Stimulated activated CD4-positive, alpha-beta T cell treated with anti-CD3 and anti-CD28 coated beads, TNF-alpha, amount 100 ng/mL, for 24 hours (primary cell): ENCODE data around the gene DEPDC1B.
"Not testable (repeated sequence)": the region's sequence is repeated elsewhere in the genome, so short reads cannot be mapped to it uniquely, and the experiment has no call there.

Experiments
- DNase-seq, 3 experiments: peaks; one replicate each; pipeline ENCODE4 v3.0.0-alpha.2; 2020; ENCODE audit warnings: low read depth in 3 of 3

DEPDC1B gene

DNA sequence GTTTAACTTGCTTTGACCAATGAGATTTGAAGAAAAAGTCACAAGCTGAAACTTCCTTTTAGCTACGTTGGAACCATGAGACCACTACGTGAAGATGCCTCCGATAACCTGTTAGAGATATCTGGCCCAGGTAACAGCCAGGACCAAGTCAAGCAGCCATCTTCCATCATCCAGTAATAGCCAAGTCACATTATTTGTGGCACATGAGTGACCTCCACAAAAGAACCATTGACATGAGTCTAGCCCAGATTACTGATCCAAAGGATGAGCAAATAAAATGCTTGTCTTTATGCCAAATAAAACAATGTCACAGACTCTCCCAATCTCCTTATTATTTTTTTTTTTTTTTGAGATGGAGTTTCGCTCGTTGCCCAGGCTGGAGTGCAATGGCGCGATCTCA is 1.6 kb downstream of the DEPDC1B start:
- no peak for DNase-seq

DNA sequence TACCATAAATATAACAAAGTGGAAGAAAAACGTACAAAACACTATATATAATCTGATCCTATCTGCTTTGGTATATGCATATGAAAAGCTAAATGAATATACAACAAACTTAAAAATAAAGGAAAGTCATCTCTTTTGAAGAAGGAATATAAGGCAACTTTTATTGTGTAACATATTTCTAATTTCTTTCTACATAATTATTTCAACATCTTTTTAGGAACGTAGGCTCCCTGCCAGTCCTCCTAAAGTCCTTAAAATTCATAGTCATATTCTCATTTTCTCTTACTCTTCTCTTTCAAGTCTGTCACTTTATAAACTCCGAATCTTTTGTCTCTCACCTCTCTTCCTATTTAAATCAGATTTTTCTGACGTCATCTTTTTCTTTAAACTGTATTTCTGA is 9.6 kb downstream of the DEPDC1B start:
- no peak for DNase-seq

DNA sequence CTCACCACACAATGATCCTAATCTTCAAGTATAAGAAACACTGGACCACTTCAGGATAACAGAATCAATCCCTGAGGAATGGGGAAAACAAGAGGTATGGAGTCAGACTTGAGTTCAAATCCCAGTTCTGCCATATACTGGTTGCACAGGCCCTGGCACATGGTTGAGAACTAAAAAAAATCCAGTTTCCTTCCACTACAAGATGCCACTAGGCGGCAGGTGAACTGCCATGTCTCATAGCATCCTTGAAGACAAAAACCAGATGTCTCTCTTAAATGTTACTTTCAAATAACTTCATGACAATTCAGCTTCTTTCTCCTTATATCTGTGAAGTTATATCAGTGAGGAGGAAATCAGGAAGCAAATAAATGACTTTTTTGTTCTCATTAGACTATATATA is 11.0 kb downstream of the DEPDC1B start:
- DNase-seq, result no peak

DNA sequence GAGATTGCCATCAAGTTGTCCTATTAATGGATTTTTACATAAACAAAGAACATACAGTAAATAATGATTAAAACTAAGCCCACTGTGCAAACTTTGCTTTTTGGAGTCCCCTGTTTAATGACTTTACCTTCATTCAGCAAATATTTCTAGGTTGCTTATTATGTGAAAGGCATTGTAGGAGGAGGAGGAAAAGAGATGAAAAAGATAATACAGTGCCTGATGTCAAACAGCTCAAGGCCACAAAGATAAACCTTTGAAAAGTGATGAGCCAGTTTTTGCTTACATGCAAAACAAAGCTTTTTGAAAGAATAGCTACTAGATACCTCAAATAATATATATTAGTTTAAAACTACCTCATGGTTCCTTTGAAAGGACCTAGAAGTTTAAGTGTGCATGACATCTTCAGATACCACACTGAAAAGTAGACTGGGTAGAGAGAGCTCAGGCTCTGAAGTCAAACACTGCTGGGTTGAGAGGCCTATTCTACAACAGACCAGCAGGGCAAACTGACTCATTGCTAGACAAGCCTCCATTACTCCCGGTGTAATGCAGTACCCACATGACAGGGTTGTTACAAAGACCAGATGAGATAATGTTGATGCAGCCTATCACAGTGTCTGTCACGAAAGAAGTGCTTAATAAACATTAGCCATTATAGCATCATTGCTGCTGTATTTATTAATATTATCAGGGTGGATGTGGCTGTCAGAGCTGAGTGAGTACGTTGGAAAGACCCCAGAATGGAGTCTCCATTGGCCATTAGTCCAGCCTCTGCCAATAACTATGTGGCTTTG is 11.8 kb downstream of the DEPDC1B start:
- DNase-seq, result no peak

DNA sequence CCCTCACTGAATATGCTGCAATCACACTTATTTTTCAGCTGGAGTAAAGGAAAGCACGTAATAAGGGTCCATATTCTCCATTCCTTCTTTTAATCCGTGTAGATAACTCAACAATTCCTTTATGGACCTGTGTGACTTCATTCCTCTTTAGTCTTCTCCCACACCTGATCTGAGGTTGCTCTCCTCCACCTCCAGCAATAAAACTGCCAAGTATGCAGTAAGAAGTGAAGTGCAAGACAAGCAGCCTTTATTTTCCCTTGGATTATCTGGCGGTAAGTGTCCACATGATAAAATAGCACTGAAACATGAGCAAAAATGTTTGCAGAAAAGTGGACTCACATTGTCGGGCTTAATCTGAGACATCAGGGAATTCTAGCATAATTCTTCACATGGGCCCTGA is 13.8 kb downstream of the DEPDC1B start:
- no peak for DNase-seq

DNA sequence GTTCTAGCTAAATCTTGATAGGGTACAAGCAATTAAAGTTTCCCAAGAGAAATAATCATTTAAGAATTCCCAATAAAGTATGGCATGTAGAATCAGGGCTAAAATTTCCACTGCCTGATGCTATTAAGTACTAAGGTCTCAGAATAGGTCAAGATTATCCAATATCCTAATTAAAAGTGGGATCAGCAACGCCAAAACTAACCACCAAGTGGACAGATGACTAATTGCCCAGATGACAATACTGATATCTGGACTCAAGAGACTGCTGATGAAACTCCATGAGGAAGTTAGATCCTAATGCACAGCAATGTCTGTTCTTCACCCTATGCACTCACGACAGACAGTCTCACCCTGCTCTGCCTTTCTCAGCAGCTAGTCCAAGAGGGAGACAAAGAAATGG is 14.3 kb downstream of the DEPDC1B start:
- DNase-seq, result no peak

DNA sequence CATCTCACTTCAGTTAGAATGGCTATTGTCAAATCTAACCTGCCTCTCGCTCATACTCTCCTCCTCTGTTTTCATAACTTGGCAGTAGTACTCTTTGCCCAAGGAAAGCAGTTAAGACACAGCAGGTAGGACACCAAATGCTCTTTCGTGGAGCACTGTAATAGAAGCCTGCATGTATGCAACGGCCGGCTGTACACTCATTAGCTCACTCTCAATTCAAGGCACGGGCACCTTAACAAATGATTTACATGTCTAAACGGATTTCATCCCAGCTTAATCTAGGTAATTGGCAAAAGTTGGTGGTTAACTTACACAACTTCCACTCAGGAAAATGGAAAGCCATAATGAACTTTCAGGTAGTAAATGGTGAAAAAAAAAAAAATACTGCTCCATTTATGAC is 14.9 kb downstream of the DEPDC1B start:
- no peak for DNase-seq

DNA sequence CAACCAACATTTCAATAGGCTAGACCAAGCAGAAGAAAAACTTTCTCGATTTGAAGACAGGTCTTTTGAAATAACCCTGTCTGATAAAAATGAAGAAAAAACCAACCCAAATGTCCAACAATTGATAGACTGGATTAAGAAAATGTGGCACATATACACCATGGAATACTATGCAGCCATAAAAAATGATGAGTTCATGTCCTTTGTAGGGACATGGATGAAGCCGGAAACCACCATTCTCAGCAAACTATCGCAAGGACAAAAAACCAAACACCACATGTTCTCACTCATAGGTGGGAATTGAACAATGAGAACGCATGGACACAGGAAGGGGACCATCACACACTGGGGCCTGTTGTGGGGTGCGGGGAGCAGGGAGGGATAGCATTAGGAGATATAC is 18.0 kb downstream of the DEPDC1B start:
- not testable (repeated sequence) for DNase-seq

DNA sequence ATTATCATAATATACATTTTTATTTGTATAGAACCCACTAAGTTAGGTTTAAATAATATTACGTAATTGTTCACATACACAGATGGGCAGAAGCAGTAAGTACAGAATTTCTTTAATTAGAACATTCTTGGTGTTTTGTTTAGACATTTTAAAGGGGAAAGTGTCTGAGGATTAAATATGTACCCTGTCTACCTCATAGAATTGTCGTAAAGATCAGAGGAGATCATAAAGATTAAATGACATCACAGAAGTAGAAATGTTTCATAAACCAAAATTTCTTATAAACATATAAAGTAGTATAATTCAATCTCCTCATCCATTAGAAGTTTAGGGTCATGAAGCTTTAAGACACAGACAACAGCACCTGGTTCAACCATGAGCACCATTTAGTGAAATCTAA is 20.1 kb downstream of the DEPDC1B start:
- no peak for DNase-seq

DNA sequence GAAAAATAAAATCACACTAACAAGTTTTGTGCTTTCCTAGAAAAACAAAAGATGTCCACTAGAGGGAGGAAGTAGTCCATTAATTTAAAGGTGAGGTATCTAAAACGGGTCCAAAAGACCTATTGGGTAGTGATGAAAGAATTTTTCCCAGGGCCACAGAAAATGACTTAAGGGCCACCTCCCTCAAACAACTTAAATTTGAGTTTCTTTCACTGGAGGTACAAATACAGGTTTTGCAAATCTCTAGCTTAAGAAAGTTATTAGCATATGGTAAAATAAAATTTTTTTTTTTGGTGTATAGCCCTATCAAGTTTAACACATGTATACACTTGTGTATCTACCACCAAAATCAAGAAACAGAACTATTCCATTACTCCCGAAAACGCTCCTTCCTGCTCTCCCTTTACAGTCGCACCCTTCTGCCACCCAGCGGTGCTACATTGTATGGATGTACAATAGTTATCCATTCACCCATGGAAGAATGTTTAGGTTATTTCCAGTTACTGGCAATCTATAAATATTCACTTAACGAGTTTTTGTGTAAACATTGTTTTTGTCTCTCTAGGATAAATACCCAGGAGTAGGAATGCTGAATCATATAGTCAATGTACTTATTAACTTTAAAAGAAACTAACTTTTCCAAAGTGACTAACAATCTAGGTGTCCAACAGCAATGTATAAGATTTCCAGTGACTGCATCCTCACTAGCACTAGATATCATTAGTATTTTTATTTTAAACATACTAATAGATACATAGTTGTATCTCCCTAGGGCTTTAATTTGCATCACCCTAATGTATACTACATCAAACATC is 21.9 kb downstream of the DEPDC1B start:
- DNase-seq, result no peak

DNA sequence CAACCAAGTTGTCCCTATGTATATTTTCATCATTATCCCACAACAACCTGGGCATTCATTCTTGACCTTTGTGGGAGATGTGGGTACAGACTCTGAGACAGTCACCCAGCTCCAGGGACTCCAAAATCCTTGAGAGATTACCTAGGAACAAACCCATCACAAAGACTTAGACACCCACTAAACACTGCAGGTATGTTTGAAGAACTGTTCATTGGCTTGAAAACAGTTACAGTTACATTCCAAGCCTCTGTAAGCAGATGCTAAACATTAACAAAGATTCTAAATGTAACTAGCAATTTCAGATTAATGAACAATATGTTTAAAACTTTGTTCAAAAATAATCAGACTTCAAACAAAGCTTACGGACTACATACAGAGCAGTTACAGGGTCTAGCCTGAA is 24.7 kb downstream of the DEPDC1B start:
- DNase-seq, result no peak

DNA sequence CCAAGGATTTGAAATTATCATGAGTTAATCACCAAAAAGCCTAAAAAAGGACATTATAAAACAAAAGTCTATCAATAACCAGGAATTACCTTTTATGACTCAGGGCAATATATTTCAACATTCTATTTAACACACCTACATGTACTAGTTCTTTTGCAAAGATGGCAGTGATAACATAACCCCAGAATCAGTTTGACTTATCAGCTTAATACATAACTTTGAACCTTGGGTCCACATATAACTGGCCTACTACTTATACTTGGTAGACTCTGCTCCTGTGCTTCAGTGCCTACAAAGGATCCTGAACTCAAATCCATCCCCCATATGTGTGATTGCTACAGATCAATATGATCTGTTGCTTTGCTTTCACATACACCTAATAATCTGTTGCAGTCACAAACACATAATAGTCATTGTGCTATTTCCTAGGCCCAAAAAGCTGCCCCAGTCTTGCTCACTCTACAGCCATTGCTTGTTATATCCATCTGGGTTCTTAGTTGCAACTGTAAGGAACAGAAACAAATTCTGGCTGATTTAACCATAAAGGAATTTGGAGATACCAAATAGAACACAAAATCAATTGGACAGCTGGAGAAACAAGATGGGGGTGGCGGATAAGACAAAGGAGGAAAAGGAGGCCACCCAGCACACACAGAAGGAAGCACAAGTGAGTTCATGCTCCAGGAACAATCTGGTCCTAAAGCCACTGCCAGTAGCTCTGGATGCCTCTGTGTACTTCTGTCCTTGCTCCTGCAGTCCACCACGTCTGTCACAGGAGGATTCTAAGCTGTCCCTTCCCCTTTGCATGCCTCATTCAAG is 25.5 kb downstream of the DEPDC1B start:
- DNase-seq, result no peak

DNA sequence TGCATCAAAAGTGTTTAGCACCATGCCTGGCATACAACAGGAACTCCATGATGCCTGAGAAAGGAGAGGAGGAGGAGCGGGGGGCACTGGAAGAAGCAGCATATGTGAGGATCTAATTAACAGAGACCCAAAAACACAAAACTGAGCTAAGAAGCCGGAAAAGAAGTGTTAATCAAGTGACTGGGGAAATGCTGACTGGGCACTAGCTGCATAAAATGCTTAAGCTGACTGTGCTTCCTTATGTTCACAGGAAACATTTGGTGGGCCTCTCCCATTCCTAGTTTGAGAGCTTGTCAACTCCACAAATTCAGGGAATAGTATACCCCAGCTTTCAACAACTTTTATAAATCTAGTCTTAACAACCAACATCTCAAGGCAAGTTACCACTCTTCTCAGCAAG is 26.6 kb downstream of the DEPDC1B start:
- DNase-seq, result no peak

DNA sequence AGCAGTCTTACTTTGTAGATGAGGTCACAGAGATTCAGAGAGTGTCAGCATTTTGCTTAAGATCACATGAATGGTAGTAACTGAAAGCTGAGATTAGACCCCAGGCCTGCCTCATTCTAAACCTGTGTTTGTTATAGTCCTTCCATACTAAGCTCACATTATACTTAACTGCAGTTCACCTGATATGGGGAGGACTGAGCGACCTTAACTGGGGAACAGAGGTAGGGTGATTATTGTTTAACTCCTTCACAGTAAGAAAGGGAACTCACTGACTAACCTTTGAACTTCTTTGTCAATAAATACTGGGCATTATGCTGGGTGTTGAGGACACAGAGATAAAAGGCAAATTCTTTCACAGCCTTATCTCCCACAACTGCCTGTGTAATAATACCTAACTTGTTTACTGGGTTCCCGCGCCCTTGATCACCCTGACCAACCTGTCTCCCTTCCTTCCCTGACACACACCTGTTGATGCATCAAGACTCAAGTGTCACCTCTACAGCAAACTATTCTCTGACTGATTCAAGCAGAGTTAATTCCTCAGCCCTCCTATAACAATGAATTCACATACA is 27.2 kb downstream of the DEPDC1B start:
- no peak for DNase-seq

DNA sequence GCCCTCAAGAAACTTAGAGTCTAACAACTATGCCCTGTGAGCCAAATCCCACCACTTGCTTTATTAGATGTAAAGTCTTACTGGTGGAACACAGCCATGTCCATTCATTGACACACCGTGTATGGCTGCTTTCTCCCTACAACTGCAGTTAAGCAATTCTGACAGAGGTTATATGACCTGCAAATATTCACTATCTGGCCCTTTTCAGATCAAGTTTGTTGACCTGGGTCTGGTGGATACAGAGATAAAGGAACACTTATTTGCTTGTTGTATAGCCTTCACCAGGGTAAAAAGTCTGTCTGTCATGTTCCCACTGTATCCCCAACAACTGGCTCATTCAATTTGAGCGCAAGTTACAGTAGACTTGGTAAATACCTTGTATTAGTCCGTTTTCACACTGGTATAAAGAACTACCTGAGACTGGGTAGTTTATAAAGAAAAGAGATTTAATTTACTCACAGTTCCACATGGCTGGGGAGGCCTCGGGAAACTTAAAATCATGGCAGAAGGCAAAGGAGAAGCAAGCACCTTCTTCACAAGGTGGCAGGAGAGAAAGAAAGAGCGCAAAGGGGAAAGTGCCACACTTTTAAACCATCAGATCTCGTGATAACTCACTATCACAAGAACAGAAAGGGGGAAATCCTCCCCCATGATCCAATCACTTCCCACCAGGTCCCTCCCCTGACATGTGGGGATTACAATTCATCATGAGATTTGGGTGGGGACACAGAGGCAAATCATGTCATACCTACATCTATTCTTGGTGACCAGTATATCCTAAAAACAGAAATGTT is 27.9 kb downstream of the DEPDC1B start:
- DNase-seq, result no peak

DNA sequence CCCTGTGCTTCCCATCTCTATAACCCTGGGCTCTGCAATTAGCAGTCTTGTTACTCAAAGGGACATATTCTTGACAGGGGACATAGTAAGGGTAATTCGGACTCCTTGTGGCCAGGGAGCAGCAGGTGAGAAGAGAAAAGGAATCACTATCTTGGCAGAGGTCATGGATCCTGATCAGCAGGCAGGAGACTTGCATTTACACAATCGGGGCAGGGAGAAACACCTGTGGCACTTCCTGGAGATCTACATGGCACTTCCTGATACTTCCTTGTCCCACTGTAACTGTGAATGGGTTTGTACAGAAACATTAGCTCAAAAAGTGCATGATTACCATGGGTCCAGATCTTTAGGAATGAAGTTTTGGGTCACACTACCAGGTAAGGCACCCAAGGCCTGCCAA is 29.2 kb downstream of the DEPDC1B start:
- no peak for DNase-seq

DNA sequence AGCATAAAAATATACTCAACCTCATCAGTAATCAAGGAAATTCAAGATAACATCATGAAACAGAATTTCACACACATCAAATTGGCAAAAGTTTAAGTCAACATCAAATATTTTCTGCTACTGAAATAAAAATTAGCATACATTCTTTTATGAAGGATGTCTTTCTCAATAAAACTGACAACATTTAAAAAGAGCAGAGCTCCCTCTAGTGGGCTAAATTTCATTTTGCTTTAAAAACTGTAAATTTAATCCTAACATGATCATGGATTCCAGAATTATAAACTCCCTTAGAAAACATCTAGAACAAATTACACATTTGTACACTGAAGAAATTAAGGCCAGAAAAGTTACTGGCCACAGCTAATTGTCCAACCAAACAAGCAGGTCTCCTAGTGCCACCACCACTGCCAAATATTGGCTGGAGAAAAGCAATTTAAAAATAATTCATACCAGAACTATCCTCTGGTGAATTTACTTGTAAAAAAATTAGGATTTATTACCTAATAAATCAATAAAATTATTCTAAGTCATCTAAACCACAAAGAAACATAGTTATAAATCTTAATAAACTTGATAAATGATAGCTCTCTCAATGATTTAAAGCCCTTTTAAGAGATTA is 31.2 kb downstream of the DEPDC1B start:
- DNase-seq, result no peak

DNA sequence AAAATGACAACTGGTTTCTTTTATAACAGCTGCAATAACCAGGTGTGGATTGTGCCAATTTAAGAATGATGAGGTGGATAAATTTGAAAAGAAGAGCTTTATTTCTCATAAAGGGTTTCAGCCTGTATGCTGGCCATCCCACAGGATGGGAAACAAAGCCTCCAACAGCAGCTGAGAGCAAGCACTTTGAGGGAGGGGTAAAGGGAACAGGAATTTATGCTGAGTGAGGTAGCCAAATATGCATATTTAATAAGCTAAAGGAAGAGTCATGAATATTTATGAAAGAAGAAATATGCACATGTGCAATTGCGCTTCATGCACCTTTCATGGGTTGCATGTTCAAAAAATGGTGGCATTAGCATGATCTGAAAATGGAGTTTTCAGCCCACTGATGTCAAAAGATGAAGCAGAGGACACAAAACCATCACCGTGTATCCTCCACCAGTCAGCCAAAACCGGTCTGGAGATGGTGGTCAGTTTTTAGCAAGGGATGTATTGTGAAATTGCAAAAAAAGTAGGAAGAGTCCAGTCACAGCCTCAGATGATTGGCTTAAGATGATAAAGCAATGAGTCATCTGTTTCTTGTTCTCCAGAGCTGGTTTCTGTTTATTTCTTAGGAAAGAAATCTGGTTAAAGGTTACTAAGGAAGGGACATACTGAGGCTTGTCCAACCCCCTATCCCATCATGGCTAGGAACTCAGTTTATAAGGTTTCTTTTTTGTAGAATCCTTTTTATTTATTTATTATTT is 47.9 kb downstream of the DEPDC1B start:
- no peak for DNase-seq

DNA sequence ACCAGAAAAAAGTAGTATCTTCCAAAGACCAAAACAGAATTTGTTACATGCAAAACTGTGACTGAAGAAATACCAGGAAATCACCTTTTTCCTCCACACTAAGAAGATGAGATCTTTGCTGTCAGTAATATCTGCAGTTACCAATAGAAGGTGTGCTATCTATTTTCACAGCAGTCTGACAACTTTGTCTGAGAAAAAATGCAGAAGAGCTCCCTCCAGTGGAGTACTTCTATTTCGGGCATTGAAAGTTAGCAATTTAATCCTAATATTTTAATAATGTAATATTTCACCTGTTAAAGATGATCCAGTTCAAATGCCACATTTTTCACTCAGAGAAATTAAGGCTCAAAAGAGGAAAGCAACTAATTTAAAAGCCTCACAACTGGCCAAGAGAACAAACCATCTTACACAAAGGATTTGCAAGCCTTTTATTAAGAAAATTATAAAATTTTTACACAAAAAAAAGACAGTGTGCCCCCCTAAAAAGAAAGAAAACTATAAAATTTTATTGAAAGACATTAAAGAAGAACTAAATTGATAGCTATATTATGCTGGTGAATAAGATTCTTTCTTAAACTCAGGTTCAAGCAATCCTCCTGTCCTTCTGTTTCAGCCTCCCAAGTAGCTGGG is 50.6 kb downstream of the DEPDC1B start:
- DNase-seq, result no peak

DNA sequence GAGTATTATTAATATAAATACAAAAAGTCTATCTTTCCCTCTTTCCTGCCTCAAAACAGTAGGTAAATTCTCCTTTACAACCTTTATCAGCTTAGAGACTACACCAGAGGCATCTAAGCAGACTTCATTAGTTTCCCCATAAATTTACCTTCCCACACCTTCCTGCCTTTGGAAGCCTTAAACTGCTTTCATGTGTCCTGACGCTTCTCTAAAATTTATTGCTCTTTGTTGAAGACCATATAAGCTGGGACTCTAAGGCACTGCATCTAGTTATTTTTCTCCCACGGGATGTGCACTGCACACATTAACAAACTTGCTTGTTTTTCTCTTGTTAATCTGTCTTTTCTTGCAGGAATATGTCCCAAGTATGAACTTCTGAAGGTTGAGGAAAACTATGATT is 51.8 kb downstream of the DEPDC1B start:
- DNase-seq, result no peak
